Dedifferentiated amniotic fluid mesenchymal stem cell (primary cell): ENCODE results near the gene FHOD1.

ENCODE experiments used
- DNase-seq: peaks from one replicate; pipeline ENCODE4 v3.0.0-alpha.2; 2016; ENCODE audit errors: extremely low spot score

The FHOD1 gene

GRCh38 chr16:67191411-67191994 lies 55.8 kb downstream of the FHOD1 start:
- no peak for DNase-seq

- DNase-seq: no peak
These were observed 56.6 kb downstream of the FHOD1 start for GRCh38 chr16:67190448-67191399.

GRCh38 chr16:67190041-67190440 lies 57.2 kb downstream of the FHOD1 start, which contains the start of gene EXOC3L1:
Gene EXOC3L1, minus strand, starts transcription at chr16:67190136. Its CDS starts 460 bp downstream, at chr16:67189676.
- no peak for DNase-seq

- no peak for DNase-seq
These were observed 58.5 kb downstream of the FHOD1 start for GRCh38 chr16:67188798-67189197.

GRCh38 chr16:67188323-67188722 lies 59.0 kb downstream of the FHOD1 start:
- no peak for DNase-seq

- no peak for DNase-seq
These were observed 59.9 kb downstream of the FHOD1 start for GRCh38 chr16:67187175-67187890.

- DNase-seq: no peak
These were observed 60.7 kb downstream of the FHOD1 start for GRCh38 chr16:67186550-67186950.

- DNase-seq: no peak
These were observed 61.6 kb downstream of the FHOD1 start for GRCh38 chr16:67185651-67186134.

GRCh38 chr16:67184995-67185650 lies 62.2 kb downstream of the FHOD1 start:
- peak; percentile 79 for DNase-seq

- no peak for DNase-seq
These were observed 62.8 kb downstream of the FHOD1 start for GRCh38 chr16:67184453-67184994.

GRCh38 chr16:67183627-67184452 lies 63.4 kb downstream of the FHOD1 start, which contains the start of gene MATCAP1:
Gene MATCAP1, minus strand, starts transcription at chr16:67183963. Its CDS starts 3,353 bp downstream, at chr16:67180610.
- DNase-seq: peak; percentile 95

GRCh38 chr16:67183284-67183626 lies 64.0 kb downstream of the FHOD1 start:
- no peak for DNase-seq

- DNase-seq: no peak
These were observed 65.0 kb downstream of the FHOD1 start for GRCh38 chr16:67182288-67182687.

- DNase-seq: peak; percentile 72
These were observed 65.9 kb downstream of the FHOD1 start for GRCh38 chr16:67181346-67181745.

GRCh38 chr16:67180166-67180565 lies 67.1 kb downstream of the FHOD1 start:
- DNase-seq: no peak

GRCh38 chr16:67179421-67180080 lies 67.7 kb downstream of the FHOD1 start:
- DNase-seq: no peak
